ENCODE results near the gene TUBG1.
"Not testable (repeated sequence)": the region's sequence is repeated elsewhere in the genome, so short reads cannot be mapped to it uniquely, and the experiment has no call there.

The TUBG1 gene

GRCh38 chr17:42618442-42619150 is 9.1 kb downstream of the TUBG1 start:
- no peak overlapping the region for H3K27ac ChIP-seq
- TF ChIP-seq, protein P1, sequence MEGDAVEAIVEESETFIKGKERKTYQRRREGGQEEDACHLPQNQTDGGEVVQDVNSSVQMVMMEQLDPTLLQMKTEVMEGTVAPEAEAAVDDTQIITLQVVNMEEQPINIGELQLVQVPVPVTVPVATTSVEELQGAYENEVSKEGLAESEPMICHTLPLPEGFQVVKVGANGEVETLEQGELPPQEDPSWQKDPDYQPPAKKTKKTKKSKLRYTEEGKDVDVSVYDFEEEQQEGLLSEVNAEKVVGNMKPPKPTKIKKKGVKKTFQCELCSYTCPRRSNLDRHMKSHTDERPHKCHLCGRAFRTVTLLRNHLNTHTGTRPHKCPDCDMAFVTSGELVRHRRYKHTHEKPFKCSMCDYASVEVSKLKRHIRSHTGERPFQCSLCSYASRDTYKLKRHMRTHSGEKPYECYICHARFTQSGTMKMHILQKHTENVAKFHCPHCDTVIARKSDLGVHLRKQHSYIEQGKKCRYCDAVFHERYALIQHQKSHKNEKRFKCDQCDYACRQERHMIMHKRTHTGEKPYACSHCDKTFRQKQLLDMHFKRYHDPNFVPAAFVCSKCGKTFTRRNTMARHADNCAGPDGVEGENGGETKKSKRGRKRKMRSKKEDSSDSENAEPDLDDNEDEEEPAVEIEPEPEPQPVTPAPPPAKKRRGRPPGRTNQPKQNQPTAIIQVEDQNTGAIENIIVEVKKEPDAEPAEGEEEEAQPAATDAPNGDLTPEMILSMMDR (conservative IDR thresholded peaks at IDR 0.05) = no peak

- H3K27ac ChIP-seq = not testable (repeated sequence)
These were observed 12.5 kb downstream of the TUBG1 start for GRCh38 chr17:42621987-42622386.

DNA sequence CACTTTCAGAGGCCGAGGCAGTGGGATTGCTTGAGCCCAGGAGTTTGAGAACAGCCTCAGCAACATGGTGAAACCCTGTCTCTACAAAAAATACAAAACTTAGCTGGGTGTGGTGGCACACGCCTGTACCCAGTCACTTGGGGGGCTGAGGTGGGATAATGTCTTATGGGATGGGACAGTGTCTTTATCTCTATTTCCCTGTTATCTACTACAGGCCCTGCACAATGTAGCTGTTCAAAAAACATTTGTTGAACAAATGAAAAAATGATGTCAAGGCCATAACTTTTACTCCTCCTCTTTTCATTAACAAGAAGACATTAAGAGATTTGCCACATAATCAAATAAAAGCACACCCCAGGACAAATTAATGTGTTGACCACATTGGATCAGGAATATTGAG is 13.8 kb downstream of the TUBG1 start:
- TF ChIP-seq, protein P1 (conservative IDR thresholded peaks at IDR 0.05) = no peak
- no peak overlapping the region for H3K27ac ChIP-seq

GRCh38 chr17:42623732-42624596 is 14.5 kb downstream of the TUBG1 start:
- TF ChIP-seq, protein P1 (conservative IDR thresholded peaks at IDR 0.05) = no peak
- no peak overlapping the region for H3K27ac ChIP-seq

GRCh38 chr17:42627032-42627764 is 17.7 kb downstream of the TUBG1 start:
- not testable (repeated sequence) for H3K27ac ChIP-seq

GRCh38 chr17:42629411-42630009 is 20.0 kb downstream of the TUBG1 start:
- H3K27ac ChIP-seq = no peak overlapping the region
- TF ChIP-seq, protein P1 (conservative IDR thresholded peaks at IDR 0.05) = no peak

DNA sequence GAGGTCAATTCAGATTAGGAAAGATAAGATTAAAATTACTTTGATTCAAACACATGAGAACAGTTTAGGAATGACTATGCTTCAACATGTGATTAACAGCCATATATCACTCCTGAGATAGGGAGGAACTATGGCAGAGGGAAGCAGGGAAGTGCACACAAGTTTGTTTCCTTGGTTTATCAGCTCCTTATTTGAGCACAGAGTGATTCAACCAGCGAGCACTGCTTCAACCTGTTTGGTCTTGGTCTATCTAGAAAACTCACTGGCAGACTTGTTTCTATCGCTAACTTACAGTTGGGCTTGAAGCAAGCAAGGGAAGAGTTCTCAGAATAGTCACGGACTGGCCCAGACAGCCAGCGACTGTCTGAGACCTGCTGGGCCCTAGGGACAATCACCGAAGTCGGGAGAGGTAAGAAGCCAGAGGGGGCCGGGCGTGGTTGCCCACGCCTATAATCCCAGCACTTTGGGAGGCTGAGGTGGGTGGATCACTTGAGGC is 23.5 kb downstream of the TUBG1 start:
- no peak overlapping the region for H3K27ac ChIP-seq
- TF ChIP-seq, protein P1 (conservative IDR thresholded peaks at IDR 0.05) = no peak

All from VCaP (cell line).